ENCODE measurements around the gene MED8.
"Not testable (repeated sequence)": the region's sequence is repeated elsewhere in the genome, so short reads cannot be mapped to it uniquely, and the experiment has no call there.

Gene MED8

DNA sequence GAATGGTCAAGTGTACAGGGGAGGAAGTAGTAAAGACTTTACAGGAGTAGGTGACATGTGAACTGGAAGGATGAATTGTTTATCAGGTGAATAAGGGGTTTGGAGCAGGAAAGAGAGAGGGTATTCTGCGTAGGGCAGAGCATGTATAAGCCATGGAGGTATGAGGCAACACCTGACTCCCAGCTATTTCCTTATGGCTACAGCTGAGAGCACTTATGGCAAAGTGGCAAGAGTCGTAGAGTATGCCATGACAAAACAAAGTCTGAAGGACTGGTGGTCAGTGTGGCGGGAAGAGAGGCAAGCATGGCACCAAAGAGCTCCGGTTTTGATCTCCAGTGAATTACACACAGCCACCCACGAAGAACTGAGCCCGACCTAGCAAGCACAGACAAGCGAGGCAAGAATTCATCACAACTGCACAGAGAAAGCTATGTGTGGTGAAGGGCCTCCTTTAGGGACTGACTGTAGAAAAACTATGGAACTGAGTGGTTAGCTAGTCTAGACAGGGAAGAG lies 12.8 kb downstream of the MED8 start:
- TF ChIP-seq, protein P1, sequence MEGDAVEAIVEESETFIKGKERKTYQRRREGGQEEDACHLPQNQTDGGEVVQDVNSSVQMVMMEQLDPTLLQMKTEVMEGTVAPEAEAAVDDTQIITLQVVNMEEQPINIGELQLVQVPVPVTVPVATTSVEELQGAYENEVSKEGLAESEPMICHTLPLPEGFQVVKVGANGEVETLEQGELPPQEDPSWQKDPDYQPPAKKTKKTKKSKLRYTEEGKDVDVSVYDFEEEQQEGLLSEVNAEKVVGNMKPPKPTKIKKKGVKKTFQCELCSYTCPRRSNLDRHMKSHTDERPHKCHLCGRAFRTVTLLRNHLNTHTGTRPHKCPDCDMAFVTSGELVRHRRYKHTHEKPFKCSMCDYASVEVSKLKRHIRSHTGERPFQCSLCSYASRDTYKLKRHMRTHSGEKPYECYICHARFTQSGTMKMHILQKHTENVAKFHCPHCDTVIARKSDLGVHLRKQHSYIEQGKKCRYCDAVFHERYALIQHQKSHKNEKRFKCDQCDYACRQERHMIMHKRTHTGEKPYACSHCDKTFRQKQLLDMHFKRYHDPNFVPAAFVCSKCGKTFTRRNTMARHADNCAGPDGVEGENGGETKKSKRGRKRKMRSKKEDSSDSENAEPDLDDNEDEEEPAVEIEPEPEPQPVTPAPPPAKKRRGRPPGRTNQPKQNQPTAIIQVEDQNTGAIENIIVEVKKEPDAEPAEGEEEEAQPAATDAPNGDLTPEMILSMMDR (IDR thresholded peaks at IDR 0.05; ENCODE audit: low read depth, low read length): no peak
- no peak for DNase-seq
- Histone ChIP-seq H3K36me3 (peaks cover 4% of the 10 kb centered on the region; the same call in 1 of the 2 replicates), H3K9me3 (ENCODE audit: severe bottlenecking) (no peaks in the 10 kb centered on the region), H3K4me3 (ENCODE audit: low read depth, low read length) (no peak overlapping the region), H3K27me3 (ENCODE audit: insufficient read depth, low read depth, severe bottlenecking) (no peaks in the 10 kb centered on the region), H3K27ac (no peak overlapping the region)

DNA sequence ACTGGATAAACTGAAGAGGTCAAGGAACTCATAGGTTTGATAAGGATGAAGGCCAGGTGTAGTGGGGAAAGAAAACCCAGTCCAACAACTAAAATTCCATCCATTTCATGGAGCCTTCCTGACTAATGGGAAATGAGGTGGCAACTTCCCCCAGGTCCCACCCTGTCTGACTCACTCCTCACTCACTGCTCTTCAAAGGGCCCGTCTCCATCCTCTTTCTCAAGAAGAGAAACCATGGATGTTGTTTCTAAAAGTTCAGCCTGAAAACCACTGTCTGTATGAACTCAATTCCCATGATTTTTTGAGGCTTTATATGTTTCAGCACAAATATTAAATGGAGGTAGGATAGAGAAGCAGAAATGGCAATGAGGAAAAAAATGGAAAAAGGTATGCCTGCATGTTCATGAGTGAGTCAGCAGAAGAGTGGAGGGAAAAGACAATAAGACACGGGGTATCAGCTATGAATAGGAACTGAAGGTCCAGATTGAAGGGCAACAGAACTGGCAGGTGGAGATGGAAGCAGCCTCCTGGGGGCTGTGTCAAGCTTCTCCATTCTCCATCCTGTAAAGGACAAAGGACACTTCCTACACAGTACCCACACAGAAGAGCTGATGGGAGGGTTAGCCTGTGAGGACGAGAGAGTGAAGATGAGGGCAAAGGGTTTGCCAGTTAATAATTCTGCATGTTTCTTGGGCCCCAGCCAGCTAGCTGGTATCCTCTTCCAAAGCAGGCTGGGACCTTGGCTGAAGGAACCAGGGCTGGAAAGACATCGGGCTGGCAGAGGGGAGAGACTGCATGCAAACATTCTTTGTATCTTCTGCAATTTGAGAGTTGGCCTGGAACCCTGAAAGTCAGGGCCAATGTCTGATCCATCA lies 16.3 kb downstream of the MED8 start:
- no peak overlapping the region for H3K4me3 ChIP-seq (ENCODE audit: low read depth, low read length)
- H3K27me3 ChIP-seq (ENCODE audit: insufficient read depth, low read depth, severe bottlenecking): no peaks in the 10 kb centered on the region
- H3K9me3 ChIP-seq (ENCODE audit: severe bottlenecking): no peaks in the 10 kb centered on the region
- TF ChIP-seq, protein P1 (IDR thresholded peaks at IDR 0.05; ENCODE audit: low read depth, low read length): no peak
- no peak for DNase-seq
- H3K36me3 ChIP-seq: 0 out of 2 replicates have a peak, but pooled peaks cover 6% of the 10 kb centered on the region
- H3K27ac ChIP-seq: no peak overlapping the region

DNA sequence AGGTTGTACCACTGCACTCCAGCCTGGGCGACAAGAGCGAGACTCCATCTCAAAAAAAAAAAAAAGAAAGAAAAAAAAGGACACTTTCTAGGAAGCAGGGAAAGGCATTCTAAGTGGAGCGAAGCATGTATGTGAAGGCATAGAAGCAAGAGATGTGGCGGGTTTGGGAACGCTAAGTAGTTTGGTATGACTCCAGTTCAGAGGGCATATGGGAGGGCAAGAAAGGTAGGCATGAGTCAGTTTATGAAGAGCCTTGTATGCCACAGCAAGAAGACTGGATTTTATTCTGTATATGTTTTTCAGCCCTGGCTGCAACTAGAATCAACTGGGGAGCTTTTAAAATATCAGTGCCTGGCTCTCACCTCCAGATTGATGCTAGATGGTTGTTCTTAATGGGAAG lies 17.4 kb downstream of the MED8 start:
- DNase-seq: no peak

DNA sequence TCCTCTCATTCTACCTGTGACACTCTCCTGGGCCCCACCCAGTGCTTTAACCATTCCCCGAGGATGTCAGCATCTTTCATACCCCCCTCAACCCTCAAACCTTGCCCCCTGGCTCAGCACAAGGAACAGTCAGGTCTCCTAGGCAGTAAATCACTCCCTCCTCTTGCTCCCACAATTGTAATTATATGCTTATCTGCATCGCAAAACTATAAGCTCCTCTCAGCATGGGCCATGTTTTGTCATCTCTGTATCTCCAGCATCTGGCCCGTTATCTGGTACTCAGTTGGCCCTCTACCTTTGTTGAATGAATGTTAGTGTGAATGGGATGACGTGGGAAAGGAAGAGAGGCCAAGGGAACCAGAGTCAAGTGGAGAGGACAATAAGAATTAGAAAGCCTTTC lies 19.0 kb downstream of the MED8 start:
- TF ChIP-seq, protein P1 (IDR thresholded peaks at IDR 0.05; ENCODE audit: low read depth, low read length): no peak
- no peak for DNase-seq
- Histone ChIP-seq H3K9me3 (ENCODE audit: severe bottlenecking) (no peaks in the 10 kb centered on the region), H3K27me3 (ENCODE audit: insufficient read depth, low read depth, severe bottlenecking) (no peaks in the 10 kb centered on the region), H3K27ac (no peak overlapping the region), H3K4me3 (ENCODE audit: low read depth, low read length) (no peak overlapping the region), H3K36me3 (peaks cover 6% of the 10 kb centered on the region; the same call in 1 of the 2 replicates)

More for the DNA sequence above, 17.4 kb downstream of the MED8 start:
- TF ChIP-seq, protein P1 (IDR thresholded peaks at IDR 0.05; ENCODE audit: low read depth, low read length): no peak
- H3K4me3 ChIP-seq (ENCODE audit: low read depth, low read length): no peak overlapping the region
- no peaks in the 10 kb centered on the region for H3K9me3 ChIP-seq (ENCODE audit: severe bottlenecking)
- no peaks in the 10 kb centered on the region for H3K27me3 ChIP-seq (ENCODE audit: insufficient read depth, low read depth, severe bottlenecking)
- 0 out of 2 replicates have a peak, but pooled peaks cover 6% of the 10 kb centered on the region for H3K36me3 ChIP-seq
- no peak overlapping the region for H3K27ac ChIP-seq

DNA sequence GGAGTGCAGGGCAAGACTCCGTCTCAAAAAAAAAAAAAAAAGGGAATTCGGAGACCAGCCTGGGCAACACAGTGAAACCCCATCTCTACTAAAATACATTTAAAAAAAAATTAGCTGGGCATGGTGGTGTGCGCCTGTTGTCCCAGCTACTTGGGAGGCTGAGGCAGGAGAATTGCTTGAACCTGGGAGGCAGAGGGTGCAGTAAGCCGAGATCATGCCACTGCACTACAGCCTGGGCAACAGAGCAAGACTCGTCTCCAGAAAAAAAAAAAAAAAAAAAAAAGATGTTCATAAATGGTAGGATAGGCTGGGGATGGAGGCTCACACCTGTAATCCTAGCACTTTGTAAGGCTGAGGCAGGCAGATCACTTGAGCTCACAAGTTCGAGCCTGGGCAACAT lies 19.8 kb downstream of the MED8 start:
- DNase-seq; H3K9me3 ChIP-seq (ENCODE audit: severe bottlenecking): not testable (repeated sequence)
- peaks cover 13% of the 10 kb centered on the region for H3K36me3 ChIP-seq

DNA sequence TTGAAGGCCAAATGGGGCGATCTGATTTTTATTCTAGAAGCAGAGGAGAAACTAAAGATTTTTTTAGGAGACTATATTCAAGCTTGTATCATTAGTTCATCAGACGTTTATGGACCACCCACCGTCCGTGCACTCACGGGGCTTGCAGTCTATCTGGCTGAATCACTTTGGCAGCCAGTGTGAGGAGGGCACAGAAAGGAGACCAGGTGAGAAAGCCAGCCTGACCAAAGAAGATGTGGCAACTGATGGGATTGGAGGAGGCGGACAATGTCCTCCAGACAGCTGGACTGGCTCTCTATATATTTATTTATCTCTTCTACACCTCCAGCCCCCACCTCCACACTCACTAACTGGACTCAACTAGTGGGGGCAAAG lies 21.0 kb downstream of the MED8 start:
- TF ChIP-seq, protein P1 (IDR thresholded peaks at IDR 0.05; ENCODE audit: low read depth, low read length): no peak
- DNase-seq: no peak
- Histone ChIP-seq H3K9me3 (ENCODE audit: severe bottlenecking) (no peaks in the 10 kb centered on the region), H3K36me3 (peaks cover 25% of the 10 kb centered on the region), H3K27me3 (ENCODE audit: insufficient read depth, low read depth, severe bottlenecking) (no peaks in the 10 kb centered on the region), H3K4me3 (ENCODE audit: low read depth, low read length) (peak overlapping the region; percentile 62), H3K27ac (peak overlapping the region; percentile 89)

More for the DNA sequence above, 19.8 kb downstream of the MED8 start:
- H3K27me3 ChIP-seq (ENCODE audit: insufficient read depth, low read depth, severe bottlenecking); H3K27ac ChIP-seq; H3K4me3 ChIP-seq (ENCODE audit: low read depth, low read length): not testable (repeated sequence)

All from WERI-Rb-1 (cell line).